Tibial nerve (tissue), 4 donors: Measurements from ENCODE around the gene ATP5MK.

Source experiments
- EP300 ChIP-seq, 2 donors: sonication (generic); formaldehyde crosslinking; IDR thresholded peaks; one replicate each; pipeline ENCODE4 v1.6.1; 2017; ENCODE audit warnings: antibody characterized with exemption in 2 of 2, mild to moderate bottlenecking in 1 of 2
- POLR2A ChIP-seq, 2 donors: fragments of 450-650 bp; IDR thresholded peaks; one replicate each; pipeline ENCODE4 v1.6.1; 2017; ENCODE audit warnings: antibody characterized with exemption in 2 of 2, mild to moderate bottlenecking in 2 of 2, moderate library complexity in 2 of 2
- TF ChIP-seq, protein P1 (sequence below), 5 experiments: fragments of 200-600 bp in 3 of 5; fragments of 450-650 bp in 2 of 5; sonication (generic) in 3 of 5; IDR thresholded peaks; one replicate each; pipeline ENCODE4 v1.5.1; 2016 to 2019; ENCODE audit warnings: antibody characterized with exemption in 5 of 5, mild to moderate bottlenecking in 3 of 5, moderate library complexity in 2 of 5

DNA sequence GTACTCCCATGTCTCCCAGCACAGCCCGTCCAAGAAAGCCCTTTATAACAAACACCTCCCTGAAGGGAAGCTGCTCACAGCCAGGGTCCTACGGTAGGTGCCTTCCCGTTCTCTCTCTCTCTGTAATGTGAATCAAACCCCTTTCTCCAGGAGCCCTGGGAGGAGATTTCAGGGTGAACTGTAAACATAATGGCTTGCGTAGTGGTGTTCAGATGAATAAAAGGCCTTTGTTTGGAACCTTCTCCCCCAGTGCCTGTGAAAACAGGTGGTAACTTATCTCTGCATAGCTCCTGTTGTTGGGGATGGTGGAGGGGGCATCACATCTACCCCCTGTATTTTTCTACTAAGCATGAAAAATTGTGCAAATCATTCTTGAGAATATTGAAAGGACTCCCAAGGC is 43.5 kb upstream of the ATP5MK start:
- TF ChIP-seq, protein P1, sequence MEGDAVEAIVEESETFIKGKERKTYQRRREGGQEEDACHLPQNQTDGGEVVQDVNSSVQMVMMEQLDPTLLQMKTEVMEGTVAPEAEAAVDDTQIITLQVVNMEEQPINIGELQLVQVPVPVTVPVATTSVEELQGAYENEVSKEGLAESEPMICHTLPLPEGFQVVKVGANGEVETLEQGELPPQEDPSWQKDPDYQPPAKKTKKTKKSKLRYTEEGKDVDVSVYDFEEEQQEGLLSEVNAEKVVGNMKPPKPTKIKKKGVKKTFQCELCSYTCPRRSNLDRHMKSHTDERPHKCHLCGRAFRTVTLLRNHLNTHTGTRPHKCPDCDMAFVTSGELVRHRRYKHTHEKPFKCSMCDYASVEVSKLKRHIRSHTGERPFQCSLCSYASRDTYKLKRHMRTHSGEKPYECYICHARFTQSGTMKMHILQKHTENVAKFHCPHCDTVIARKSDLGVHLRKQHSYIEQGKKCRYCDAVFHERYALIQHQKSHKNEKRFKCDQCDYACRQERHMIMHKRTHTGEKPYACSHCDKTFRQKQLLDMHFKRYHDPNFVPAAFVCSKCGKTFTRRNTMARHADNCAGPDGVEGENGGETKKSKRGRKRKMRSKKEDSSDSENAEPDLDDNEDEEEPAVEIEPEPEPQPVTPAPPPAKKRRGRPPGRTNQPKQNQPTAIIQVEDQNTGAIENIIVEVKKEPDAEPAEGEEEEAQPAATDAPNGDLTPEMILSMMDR (IDR thresholded peaks at IDR 0.05), result no peak
- TF ChIP-seq POLR2A (IDR thresholded peaks at IDR 0.05), result no peak
- no peak for TF ChIP-seq EP300 (IDR thresholded peaks at IDR 0.05)
